SU-DHL-6 (cell line): Measurements from ENCODE around the gene SIX5.

Experiments
- H2AFZ ChIP-seq: fragments of 200-600 bp; sonication (generic); 2 replicates; pipeline ENCODE4 v1.6.1; 2014; ENCODE audit warnings: low read depth, mild to moderate bottlenecking, moderate library complexity, mixed read lengths, antibody characterized with exemption, low read length; ENCODE audit not compliant: severe bottlenecking
- H3F3A ChIP-seq: fragments of 200-600 bp; shearing (Covaris generic); 2 replicates; pipeline ENCODE4 v1.6.0; 2016; ENCODE audit warnings: antibody characterized with exemption, mild to moderate bottlenecking; ENCODE audit not compliant: insufficient read depth
- H3K27ac ChIP-seq: fragments of 200-600 bp; sonication (generic); 2 replicates; pipeline ENCODE4 v1.5.1; 2016; ENCODE audit warnings: low read depth, mild to moderate bottlenecking, low read length, moderate library complexity, mixed read lengths
- H3K27me3 ChIP-seq: fragments of 200-600 bp; sonication (generic), shearing (Covaris generic); 2 replicates; pipeline ENCODE4 v1.6.0; 2014; ENCODE audit warnings: mild to moderate bottlenecking, low read length
- H3K36me3 ChIP-seq: fragments of 200-600 bp; sonication (generic); 2 replicates; pipeline ENCODE4 v1.6.1; 2014; ENCODE audit warnings: mild to moderate bottlenecking, low read length, mixed read lengths
- H3K4me2 ChIP-seq: fragments of 300-600, 200-600 bp; shearing (Covaris generic), sonication (generic); 2 replicates; pipeline ENCODE4 v1.6.0; 2014; ENCODE audit warnings: low read length, low read depth, mild to moderate bottlenecking; ENCODE audit not compliant: poor library complexity, severe bottlenecking
- H3K4me3 ChIP-seq: fragments of 200-600 bp; sonication (generic); 2 replicates; pipeline ENCODE4 v1.5.1; 2014; ENCODE audit warnings: antibody characterized with exemption, low read length, mild to moderate bottlenecking, mixed read lengths; ENCODE audit not compliant: insufficient read depth, poor library complexity, severe bottlenecking
- H3K79me2 ChIP-seq: fragments of 200-600 bp; sonication (generic); 2 replicates; pipeline ENCODE4 v1.6.1; 2014; ENCODE audit warnings: mild to moderate bottlenecking, low read length, moderate library complexity; ENCODE audit not compliant: insufficient read depth
- H3K9ac ChIP-seq: fragments of 200-600 bp; sonication (generic); 2 replicates; pipeline ENCODE4 v1.7.0; 2014; ENCODE audit warnings: mild to moderate bottlenecking, low read length
- H3K9me2 ChIP-seq: fragments of 200-600 bp; sonication (generic); replicated peaks from 2 replicates; pipeline ENCODE4 v1.6.1; 2014; ENCODE audit warnings: low read length; ENCODE audit not compliant: insufficient read depth
- H3K9me3 ChIP-seq: fragments of 200-600 bp; sonication (generic); 2 replicates; pipeline ENCODE4 v1.6.1; 2014; ENCODE audit warnings: low read length, mixed read lengths; ENCODE audit not compliant: insufficient read depth
- H4K20me1 ChIP-seq: fragments of 200-600 bp; sonication (generic); 2 replicates; pipeline ENCODE4 v1.6.1; 2014; ENCODE audit warnings: low read depth, mild to moderate bottlenecking, antibody characterized with exemption, low read length, moderate library complexity, mixed read lengths
- CTCF ChIP-seq: fragments of 200-600 bp; sonication (generic); IDR thresholded peaks from one replicate; pipeline ENCODE4 v1.5.1; 2017; ENCODE audit warnings: antibody characterized with exemption, mild to moderate bottlenecking, low read length, moderate library complexity; ENCODE audit not compliant: insufficient read depth, poor library complexity, severe bottlenecking
- EZH2phosphoT487 ChIP-seq: fragments of 200-600 bp; sonication (generic), shearing (Covaris generic); conservative IDR thresholded peaks from 2 replicates; pipeline ENCODE4 v1.6.1; 2018; ENCODE audit warnings: mild to moderate bottlenecking, antibody characterized with exemption, low read length, moderate library complexity, mixed read lengths

SIX5 gene

GRCh38 chr19:45764475-45764874 is 4.6 kb downstream of the SIX5 start:
- no peak overlapping the region for H3K4me2 ChIP-seq
- H4K20me1 ChIP-seq, result no peaks in the 10 kb centered on the region
- no peaks in the 10 kb centered on the region for H3K9me2 ChIP-seq
- H3K27ac ChIP-seq, result no peak overlapping the region
- H3F3A ChIP-seq, result no peaks in the 10 kb centered on the region
- no peaks in the 10 kb centered on the region for H3K27me3 ChIP-seq
- H3K79me2 ChIP-seq, result no peaks in the 10 kb centered on the region
- TF ChIP-seq EZH2phosphoT487 (no peak), CTCF (no peak)
- no peak overlapping the region for H2AFZ ChIP-seq
- H3K9ac ChIP-seq, result no peak overlapping the region
- no peaks in the 10 kb centered on the region for H3K36me3 ChIP-seq
- H3K9me3 ChIP-seq, result no peaks in the 10 kb centered on the region
- no peak overlapping the region for H3K4me3 ChIP-seq

- no peaks in the 10 kb centered on the region for H3K9me2 ChIP-seq
- H3K79me2 ChIP-seq, result no peaks in the 10 kb centered on the region
- no peak overlapping the region for H2AFZ ChIP-seq
Observed at GRCh38 chr19:45763691-45764294, 5.3 kb downstream of the SIX5 start.

GRCh38 chr19:45762870-45763631 is 6.0 kb downstream of the SIX5 start:
- H3K9me2 ChIP-seq, result no peaks in the 10 kb centered on the region
- H3K36me3 ChIP-seq, result no peaks in the 10 kb centered on the region
- no peak overlapping the region for H2AFZ ChIP-seq
- H3F3A ChIP-seq, result no peaks in the 10 kb centered on the region
- no peak overlapping the region for H3K27ac ChIP-seq
- H3K9me3 ChIP-seq, result no peaks in the 10 kb centered on the region
- H3K4me3 ChIP-seq, result no peak overlapping the region
- no peak overlapping the region for H3K4me2 ChIP-seq
- no peaks in the 10 kb centered on the region for H3K27me3 ChIP-seq
- no peak overlapping the region for H3K9ac ChIP-seq
- H4K20me1 ChIP-seq, result no peaks in the 10 kb centered on the region
- no peaks in the 10 kb centered on the region for H3K79me2 ChIP-seq
- TF ChIP-seq EZH2phosphoT487 (no peak), CTCF (no peak)

More at GRCh38 chr19:45763691-45764294, 5.3 kb downstream of the SIX5 start:
- Histone ChIP-seq H3K9me3 (no peaks in the 10 kb centered on the region), H3F3A (no peaks in the 10 kb centered on the region), H3K27ac (no peak overlapping the region), H4K20me1 (no peaks in the 10 kb centered on the region), H3K27me3 (no peaks in the 10 kb centered on the region), H3K9ac (no peak overlapping the region), H3K36me3 (no peaks in the 10 kb centered on the region), H3K4me2 (no peak overlapping the region), H3K4me3 (no peak overlapping the region)
- TF ChIP-seq EZH2phosphoT487 (no peak), CTCF (no peak)
